GM10266 (cell line): ENCODE results near the gene BCL2L1.

Experiments
- DNase-seq: peaks from one replicate; pipeline ENCODE4 v3.0.0; 2012; ENCODE audit errors: extremely low spot score
- TF ChIP-seq, protein P1 (sequence below): IDR thresholded peaks from 2 replicates; pipeline ENCODE4 v1.5.1; 2012; ENCODE audit warnings: mild to moderate bottlenecking, low read depth; ENCODE audit not compliant: control insufficient read depth, insufficient read depth; ENCODE audit errors: missing control alignments

Gene BCL2L1

DNA sequence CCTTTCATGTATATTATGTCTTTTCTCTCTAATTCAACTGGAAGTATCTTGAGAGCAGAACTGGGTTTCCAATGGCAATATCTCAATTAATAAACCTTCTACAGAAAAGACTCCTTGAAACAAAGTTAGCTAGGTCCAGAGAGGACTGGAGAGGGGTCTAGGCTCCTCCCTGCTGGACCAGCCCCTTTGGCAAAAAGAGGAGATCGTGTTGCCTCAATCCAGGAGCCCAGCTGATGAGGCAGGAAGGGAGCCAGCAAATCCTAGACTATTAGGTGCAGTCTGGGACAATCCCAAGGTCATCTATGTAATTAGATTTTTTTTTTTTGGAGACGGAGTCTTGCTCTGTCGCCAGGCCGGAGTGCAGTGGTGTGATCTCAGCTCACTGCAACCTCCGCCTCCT lies 21.9 kb downstream of the BCL2L1 start:
- no peak for DNase-seq

DNA sequence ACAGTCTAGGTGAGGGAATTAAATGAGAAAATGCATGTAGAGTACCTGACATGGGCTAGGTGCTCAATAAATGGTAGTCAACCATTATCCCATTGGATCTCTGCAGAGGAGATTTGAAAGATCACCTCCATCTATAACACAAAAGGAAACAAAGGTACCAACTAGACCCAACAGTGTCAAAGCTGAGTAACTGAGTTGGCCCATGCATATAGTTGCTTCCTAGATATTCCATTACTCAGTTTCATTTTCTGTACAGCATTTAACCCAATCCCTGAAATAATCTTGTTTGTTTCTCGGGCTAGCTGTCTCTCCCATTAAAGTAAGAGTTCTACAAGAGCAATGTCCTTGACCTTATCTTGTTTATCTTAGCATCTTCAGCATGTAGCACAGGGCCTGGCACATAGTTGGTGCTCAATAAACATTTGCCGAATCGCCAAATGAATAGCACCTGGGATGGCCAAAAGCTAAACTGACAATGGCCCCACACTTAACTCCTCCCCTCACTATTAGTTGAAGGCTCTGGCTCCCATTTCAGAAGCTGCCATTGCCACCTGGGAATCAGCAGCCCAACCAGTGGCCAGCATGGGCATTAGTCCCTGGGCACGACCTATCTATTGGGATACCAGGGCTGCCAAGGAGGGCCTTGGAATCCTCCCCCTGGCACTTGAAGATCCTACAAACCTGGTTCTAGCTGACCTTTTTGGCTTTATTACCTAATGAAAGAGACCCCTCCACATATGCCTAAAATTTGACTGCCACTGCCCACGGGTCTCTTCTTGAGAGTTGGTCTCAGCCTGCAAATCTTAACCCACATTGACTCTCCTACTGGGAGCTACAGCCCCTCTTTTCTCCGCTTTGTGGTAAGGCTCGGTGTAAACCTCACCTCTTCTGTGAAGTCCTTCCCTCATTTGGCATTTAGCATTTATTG lies 22.6 kb downstream of the BCL2L1 start:
- DNase-seq, result no peak
- TF ChIP-seq, protein P1, sequence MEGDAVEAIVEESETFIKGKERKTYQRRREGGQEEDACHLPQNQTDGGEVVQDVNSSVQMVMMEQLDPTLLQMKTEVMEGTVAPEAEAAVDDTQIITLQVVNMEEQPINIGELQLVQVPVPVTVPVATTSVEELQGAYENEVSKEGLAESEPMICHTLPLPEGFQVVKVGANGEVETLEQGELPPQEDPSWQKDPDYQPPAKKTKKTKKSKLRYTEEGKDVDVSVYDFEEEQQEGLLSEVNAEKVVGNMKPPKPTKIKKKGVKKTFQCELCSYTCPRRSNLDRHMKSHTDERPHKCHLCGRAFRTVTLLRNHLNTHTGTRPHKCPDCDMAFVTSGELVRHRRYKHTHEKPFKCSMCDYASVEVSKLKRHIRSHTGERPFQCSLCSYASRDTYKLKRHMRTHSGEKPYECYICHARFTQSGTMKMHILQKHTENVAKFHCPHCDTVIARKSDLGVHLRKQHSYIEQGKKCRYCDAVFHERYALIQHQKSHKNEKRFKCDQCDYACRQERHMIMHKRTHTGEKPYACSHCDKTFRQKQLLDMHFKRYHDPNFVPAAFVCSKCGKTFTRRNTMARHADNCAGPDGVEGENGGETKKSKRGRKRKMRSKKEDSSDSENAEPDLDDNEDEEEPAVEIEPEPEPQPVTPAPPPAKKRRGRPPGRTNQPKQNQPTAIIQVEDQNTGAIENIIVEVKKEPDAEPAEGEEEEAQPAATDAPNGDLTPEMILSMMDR, result no peak

More for the DNA sequence above, 21.9 kb downstream of the BCL2L1 start:
- TF ChIP-seq, protein P1, result no peak

DNA sequence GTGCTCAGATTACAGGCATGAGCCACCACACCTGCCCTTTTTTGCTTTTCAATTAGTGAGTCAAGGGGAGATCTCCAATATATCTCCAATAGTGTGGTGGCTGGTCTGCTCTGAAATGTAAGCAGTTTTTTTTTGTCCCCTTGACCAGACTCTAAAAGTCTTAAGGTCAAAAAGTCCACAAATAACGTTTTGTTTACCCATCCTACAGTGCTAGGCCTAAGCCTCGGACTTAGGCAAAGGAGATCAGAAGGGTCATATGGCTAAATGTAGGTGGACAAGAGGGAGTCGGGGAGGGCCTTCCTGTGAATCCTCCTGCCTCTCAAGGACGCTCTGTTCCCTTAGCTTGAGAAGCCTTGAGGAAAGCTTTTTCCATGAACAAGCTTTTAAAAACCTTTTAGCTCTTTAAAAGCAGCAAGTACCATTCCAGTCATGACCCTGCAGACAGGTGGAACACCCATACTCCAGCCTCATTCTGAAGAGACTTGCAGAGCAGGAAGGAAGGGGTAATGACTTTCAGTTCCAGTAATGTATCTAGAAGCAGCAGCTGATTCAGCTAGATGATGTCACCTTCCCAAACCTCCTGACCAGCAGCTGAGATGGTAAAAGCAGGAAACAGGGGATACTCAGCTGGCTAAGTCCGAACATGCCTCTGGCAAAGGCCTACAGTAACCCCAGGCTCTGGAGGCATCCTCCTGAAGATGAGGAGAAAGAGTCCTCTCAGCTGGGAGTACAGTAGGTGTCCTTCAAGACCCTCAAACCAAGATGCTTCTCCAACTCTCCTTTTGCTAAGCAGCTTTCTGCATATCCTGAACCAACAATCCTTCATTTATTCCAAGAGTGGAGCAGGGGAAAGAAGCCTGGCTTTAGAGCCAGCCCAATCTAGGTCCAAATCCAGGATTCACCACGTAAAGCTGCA lies 23.6 kb downstream of the BCL2L1 start:
- DNase-seq, result peak; percentile 73
- TF ChIP-seq, protein P1, result no peak

DNA sequence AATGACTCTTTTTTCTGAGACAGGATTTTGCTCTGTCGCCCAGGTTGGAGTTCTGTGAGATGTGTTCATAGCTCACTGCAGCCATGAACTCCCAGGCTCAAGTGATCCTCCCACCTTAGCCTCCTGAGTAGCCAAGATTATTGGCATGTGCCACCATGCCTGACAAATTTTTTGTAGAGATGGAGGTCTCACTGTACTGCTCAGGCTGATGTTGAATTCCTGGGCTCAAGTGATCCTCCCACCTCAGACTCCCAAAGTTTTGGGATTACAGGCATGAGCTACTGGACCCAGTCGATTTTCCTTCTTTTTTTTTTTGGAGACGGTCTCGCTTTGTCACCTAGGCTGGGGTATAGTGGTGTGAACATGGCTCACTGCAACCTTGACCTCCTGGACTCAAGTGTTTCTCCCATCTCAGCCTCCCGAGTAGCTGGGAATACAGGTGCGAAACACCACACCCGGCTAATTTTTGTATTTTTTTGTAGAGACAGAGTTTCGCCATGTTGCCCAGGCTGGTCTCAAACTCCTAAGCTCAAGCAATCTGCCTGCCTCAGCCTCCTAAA lies 24.3 kb downstream of the BCL2L1 start:
- no peak for DNase-seq
- TF ChIP-seq, protein P1, result no peak

DNA sequence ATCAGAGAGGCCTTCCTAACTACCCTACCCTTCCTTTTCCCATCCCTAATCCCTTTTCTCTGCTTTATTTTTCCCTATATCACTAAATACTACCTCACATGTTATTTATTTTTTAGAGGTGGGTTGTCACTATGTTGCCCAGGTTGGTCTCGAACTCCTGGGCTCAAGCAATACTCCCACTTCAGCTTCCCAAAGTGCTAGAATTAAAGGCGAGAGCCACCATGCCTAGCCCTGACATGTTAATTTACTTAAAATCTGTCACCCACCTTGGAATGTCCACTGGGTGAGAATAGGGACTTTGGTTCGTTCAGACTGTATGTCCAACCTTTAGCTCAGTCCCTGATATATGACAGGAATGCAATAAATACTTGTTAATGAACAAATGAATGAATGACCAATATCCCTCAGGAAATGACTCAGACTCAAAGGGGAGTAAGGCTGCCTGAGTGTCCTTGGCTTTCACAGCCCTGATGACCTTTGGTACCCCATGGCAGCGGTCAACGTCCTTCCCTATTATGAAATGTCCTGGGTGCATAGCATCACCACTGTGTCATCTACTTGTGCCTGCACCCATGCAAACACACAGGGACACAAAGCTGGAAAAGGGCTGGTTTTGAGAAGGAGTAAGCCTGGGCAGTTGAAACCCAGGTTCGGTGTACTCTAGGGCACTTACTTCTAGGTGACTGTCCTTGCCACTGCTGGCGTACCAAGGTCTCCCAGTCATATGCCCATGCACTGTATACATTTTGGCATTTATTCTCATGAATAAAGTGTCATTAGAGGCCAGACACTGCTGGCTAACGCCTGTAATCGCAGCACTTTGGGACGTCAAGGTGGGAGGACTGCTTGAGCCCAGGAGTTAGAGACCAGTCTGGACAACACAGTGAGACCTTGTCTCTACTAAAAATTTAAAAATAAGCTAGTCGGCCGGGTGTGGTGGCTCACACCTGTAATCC lies 26.5 kb downstream of the BCL2L1 start:
- TF ChIP-seq, protein P1, result no peak
- DNase-seq, result no peak

DNA sequence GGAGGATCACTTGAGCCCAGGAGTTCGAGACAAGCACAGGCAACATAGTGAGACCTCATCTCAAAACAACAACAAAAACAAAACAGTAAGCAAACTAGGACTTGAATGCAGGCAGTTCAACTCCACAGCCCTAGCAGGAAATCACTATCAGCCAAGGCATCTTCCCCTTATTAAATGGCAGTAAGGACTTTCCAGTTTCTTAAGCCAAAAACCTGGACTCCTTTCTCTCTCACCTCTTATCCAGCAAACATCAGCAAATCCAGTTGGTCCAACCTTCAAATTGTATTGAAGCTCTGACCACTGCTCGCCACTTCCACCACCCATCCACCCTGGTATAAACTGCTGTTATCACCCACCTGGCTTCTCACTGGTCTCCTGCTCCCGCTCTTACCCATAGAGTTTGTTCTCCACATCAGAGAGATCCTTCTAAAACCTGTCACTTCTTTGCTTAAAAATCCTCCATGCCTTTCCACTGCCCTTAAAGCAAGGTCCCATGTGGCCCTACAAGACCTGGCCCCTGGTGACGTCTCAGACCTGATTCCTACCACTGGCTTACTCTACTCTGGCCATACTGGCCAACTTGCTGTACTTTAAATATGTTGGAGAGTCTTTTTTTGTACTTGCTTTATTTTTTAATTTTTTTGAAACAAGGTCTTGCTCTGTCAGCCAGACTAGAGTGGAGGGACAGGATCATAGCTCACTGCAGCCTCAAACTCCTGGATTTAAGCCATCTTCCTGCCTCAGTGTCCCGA lies 27.6 kb downstream of the BCL2L1 start:
- TF ChIP-seq, protein P1, result no peak
- no peak for DNase-seq
